ENCODE measurements around the gene SGPP1. TPM values are rescaled to one million over a fixed set of nuclear protein-coding genes. Genes with fewer than 3 reads are reported as not detected.
A peak's percentile ranks its signal among the peaks of the same experiment; 100 is the strongest.

Gene SGPP1
- 1 to 10 TPM; 2.5 to 4.5 TPM for polyA plus RNA-seq

DNA sequence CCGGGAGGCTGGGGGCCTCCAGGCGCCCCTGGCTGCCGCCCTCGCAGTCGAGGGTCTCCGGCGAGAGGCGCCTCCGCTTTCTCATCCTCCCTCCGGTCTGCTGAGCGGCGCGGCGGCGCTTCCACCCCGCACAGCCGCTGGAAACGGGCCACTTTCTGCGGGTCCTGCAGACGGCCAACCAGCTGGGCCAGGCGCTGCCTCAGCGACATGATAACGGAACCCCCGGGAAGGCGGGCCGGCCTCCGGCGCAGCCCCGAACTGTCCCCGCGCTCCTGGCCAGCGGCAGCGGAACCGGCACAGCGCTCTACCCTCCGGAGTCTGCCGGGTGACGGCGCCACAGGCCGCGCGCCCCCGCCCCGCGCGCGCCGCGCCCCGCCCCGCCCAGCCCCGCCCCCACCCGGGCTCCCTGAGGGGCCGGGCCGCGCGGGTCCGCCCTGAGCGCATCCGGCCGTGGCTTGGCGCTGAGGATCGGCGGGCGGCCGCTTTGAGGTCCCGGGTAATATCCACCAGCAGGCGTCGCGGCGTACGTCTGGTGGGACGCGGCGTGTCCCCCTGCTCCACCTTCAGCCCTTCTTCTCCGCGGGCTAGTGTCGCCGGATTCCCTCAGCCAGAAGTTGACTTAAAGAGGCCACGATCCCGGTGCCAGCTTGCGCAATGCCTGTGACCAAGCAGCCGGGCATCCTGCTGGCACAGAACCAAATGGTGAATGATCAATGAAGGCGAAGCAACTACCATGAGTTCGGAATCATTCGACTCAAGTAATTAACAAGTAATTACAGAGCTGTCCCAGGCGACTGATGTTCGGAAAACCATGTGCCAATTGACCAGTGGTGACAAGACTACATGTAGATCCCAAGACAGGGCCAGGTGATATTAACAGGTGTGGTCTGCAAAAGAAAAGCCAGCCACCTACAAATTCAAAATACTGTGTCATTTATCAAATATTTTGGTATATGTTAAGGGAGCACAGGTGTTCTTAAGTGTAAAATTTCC is at the start of gene SGPP1:
SGPP1 (minus strand) TSS at position 330 of the 993 bp plus-strand sequence; CDS start at position 209, 121 bp downstream.
- WGBS, 2 donors = 1% methylated on average over 72 to 88 of the region's 88 CpGs
- Histone ChIP-seq H3K4me1 (ENCODE audit: control insufficient read depth in 2 of 2, insufficient read depth in 2 of 2, low read length in 1 of 2) (no peaks in the 10 kb centered on the region), H3K27me3 (ENCODE audit: control insufficient read depth in 1 of 2, insufficient read depth in 2 of 2, low read length in 2 of 2) (no peaks in the 10 kb centered on the region), H3K36me3 (ENCODE audit: control insufficient read depth in 2 of 2, insufficient read depth in 2 of 2, low read length in 1 of 2) (no peaks in the 10 kb centered on the region), H3K9me3 (ENCODE audit: control insufficient read depth in 2 of 2, insufficient read depth in 1 of 2, low read depth in 1 of 2, low read length in 1 of 2) (no peaks in the 10 kb centered on the region), H3K27ac (ENCODE audit: low read depth in 2 of 2, low read length in 1 of 2) (peak within 1 kb of the TSS; percentile 81 to 85), H3K4me3 (ENCODE audit: low read depth in 1 of 2, low read length in 2 of 2) (peak within 1 kb of the TSS; percentile 85 to 97)

- H3K4me3 ChIP-seq (ENCODE audit: low read depth in 1 of 2, low read length in 2 of 2) = no peak overlapping the region
- H3K4me1 ChIP-seq (ENCODE audit: control insufficient read depth in 2 of 2, insufficient read depth in 2 of 2, low read length in 1 of 2) = no peaks in the 10 kb centered on the region
- no peak overlapping the region for H3K27ac ChIP-seq (ENCODE audit: low read depth in 2 of 2, low read length in 1 of 2)
Measured at GRCh38 chr14:63777024-63777423, 49.2 kb upstream of the SGPP1 start.

GRCh38 chr14:63773504-63773903 is 45.6 kb upstream of the SGPP1 start:
- no peak overlapping the region for H3K4me3 ChIP-seq (ENCODE audit: low read depth in 1 of 2, low read length in 2 of 2)
- no peaks in the 10 kb centered on the region for H3K4me1 ChIP-seq (ENCODE audit: control insufficient read depth in 2 of 2, insufficient read depth in 2 of 2, low read length in 1 of 2)
- WGBS, 2 donors = 42 to 46% methylated on average over 4 of the region's 4 CpGs
- H3K27ac ChIP-seq (ENCODE audit: low read depth in 2 of 2, low read length in 1 of 2) = no peak overlapping the region
- no peaks in the 10 kb centered on the region for H3K9me3 ChIP-seq (ENCODE audit: control insufficient read depth in 2 of 2, insufficient read depth in 1 of 2, low read depth in 1 of 2, low read length in 1 of 2)
- no peaks in the 10 kb centered on the region for H3K36me3 ChIP-seq (ENCODE audit: control insufficient read depth in 2 of 2, insufficient read depth in 2 of 2, low read length in 1 of 2)
- H3K27me3 ChIP-seq (ENCODE audit: control insufficient read depth in 1 of 2, insufficient read depth in 2 of 2, low read length in 2 of 2) = no peaks in the 10 kb centered on the region

More at GRCh38 chr14:63777024-63777423, 49.2 kb upstream of the SGPP1 start:
- Histone ChIP-seq H3K27me3 (ENCODE audit: control insufficient read depth in 1 of 2, insufficient read depth in 2 of 2, low read length in 2 of 2) (no peaks in the 10 kb centered on the region), H3K9me3 (ENCODE audit: control insufficient read depth in 2 of 2, insufficient read depth in 1 of 2, low read depth in 1 of 2, low read length in 1 of 2) (no peaks in the 10 kb centered on the region), H3K36me3 (ENCODE audit: control insufficient read depth in 2 of 2, insufficient read depth in 2 of 2, low read length in 1 of 2) (no peaks in the 10 kb centered on the region)

GRCh38 chr14:63770187-63770807 is 42.4 kb upstream of the SGPP1 start:
- WGBS, 2 donors = 56 to 59% methylated on average over 3 of the region's 3 CpGs

GRCh38 chr14:63766611-63767010 is 38.7 kb upstream of the SGPP1 start:
- Histone ChIP-seq H3K27ac (ENCODE audit: low read depth in 2 of 2, low read length in 1 of 2) (no peak overlapping the region), H3K9me3 (ENCODE audit: control insufficient read depth in 2 of 2, insufficient read depth in 1 of 2, low read depth in 1 of 2, low read length in 1 of 2) (no peaks in the 10 kb centered on the region), H3K4me3 (ENCODE audit: low read depth in 1 of 2, low read length in 2 of 2) (no peak overlapping the region), H3K27me3 (ENCODE audit: control insufficient read depth in 1 of 2, insufficient read depth in 2 of 2, low read length in 2 of 2) (no peaks in the 10 kb centered on the region), H3K36me3 (ENCODE audit: control insufficient read depth in 2 of 2, insufficient read depth in 2 of 2, low read length in 1 of 2) (no peaks in the 10 kb centered on the region), H3K4me1 (ENCODE audit: control insufficient read depth in 2 of 2, insufficient read depth in 2 of 2, low read length in 1 of 2) (no peaks in the 10 kb centered on the region)
- 54 to 62% methylated on average over 3 of the region's 3 CpGs for WGBS, 2 donors

More at GRCh38 chr14:63770187-63770807, 42.4 kb upstream of the SGPP1 start:
- Histone ChIP-seq H3K4me1 (ENCODE audit: control insufficient read depth in 2 of 2, insufficient read depth in 2 of 2, low read length in 1 of 2) (no peaks in the 10 kb centered on the region), H3K27ac (ENCODE audit: low read depth in 2 of 2, low read length in 1 of 2) (no peak overlapping the region), H3K9me3 (ENCODE audit: control insufficient read depth in 2 of 2, insufficient read depth in 1 of 2, low read depth in 1 of 2, low read length in 1 of 2) (no peaks in the 10 kb centered on the region), H3K4me3 (ENCODE audit: low read depth in 1 of 2, low read length in 2 of 2) (no peak overlapping the region), H3K27me3 (ENCODE audit: control insufficient read depth in 1 of 2, insufficient read depth in 2 of 2, low read length in 2 of 2) (no peaks in the 10 kb centered on the region), H3K36me3 (ENCODE audit: control insufficient read depth in 2 of 2, insufficient read depth in 2 of 2, low read length in 1 of 2) (no peaks in the 10 kb centered on the region)

DNA sequence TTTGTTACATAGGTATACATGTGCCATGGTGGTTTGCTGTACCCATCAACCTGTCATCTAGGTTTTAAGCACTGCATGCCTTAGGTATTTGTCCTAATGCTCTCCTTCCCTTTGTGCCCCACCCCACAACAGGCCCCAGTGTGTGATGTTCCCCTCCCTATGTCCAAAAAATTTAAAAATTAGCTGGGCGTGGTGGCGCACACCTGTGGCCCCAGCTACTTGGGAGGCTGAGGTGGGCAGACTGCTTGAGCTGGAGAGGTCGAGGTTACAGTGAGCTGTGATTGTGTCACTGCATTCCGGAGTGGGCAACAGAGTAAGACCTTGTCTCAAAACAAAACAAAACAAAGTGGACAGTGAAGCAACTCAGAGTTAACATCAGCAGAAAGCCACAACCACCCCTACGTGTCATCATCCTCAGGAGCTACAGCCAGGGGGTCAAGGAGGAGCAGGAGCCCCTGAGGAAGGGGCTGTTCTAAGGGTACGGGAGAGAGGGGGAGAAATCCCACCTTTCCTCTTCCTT is 36.8 kb upstream of the SGPP1 start:
- no peak overlapping the region for H3K27ac ChIP-seq (ENCODE audit: low read depth in 2 of 2, low read length in 1 of 2)
- H3K4me3 ChIP-seq (ENCODE audit: low read depth in 1 of 2, low read length in 2 of 2) = no peak overlapping the region
- H3K36me3 ChIP-seq (ENCODE audit: control insufficient read depth in 2 of 2, insufficient read depth in 2 of 2, low read length in 1 of 2) = no peaks in the 10 kb centered on the region
- no peaks in the 10 kb centered on the region for H3K27me3 ChIP-seq (ENCODE audit: control insufficient read depth in 1 of 2, insufficient read depth in 2 of 2, low read length in 2 of 2)
- WGBS, 2 donors = 92 to 93% methylated on average over 6 of the region's 6 CpGs
- H3K4me1 ChIP-seq (ENCODE audit: control insufficient read depth in 2 of 2, insufficient read depth in 2 of 2, low read length in 1 of 2) = no peaks in the 10 kb centered on the region
- H3K9me3 ChIP-seq (ENCODE audit: control insufficient read depth in 2 of 2, insufficient read depth in 1 of 2, low read depth in 1 of 2, low read length in 1 of 2) = no peaks in the 10 kb centered on the region

DNA sequence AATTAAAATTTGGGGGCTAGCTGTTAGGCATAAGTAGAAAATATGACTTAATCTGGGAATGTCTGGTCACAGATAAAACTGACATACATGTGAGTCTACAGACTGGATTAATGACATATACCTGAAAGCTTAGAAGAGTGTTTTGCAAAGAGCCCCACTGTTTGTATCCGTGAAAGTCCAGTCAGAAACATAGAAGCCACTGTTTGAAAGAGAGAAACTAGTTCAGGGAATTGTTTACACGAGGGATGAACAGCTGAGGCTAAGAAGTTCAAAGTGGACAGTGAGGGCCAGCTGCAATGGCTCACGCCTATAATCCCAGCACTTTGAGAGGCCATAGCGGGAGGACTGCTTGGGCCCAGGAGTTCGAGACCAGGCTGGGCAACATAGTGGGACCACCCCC is 36.2 kb upstream of the SGPP1 start:
- Histone ChIP-seq H3K27me3 (ENCODE audit: control insufficient read depth in 1 of 2, insufficient read depth in 2 of 2, low read length in 2 of 2) (no peaks in the 10 kb centered on the region), H3K4me1 (ENCODE audit: control insufficient read depth in 2 of 2, insufficient read depth in 2 of 2, low read length in 1 of 2) (no peaks in the 10 kb centered on the region), H3K9me3 (ENCODE audit: control insufficient read depth in 2 of 2, insufficient read depth in 1 of 2, low read depth in 1 of 2, low read length in 1 of 2) (no peaks in the 10 kb centered on the region), H3K4me3 (ENCODE audit: low read depth in 1 of 2, low read length in 2 of 2) (no peak overlapping the region), H3K36me3 (ENCODE audit: control insufficient read depth in 2 of 2, insufficient read depth in 2 of 2, low read length in 1 of 2) (no peaks in the 10 kb centered on the region), H3K27ac (ENCODE audit: low read depth in 2 of 2, low read length in 1 of 2) (no peak overlapping the region)
- 74 to 77% methylated on average over 5 of the region's 5 CpGs for WGBS, 2 donors

- H3K27ac ChIP-seq (ENCODE audit: low read depth in 2 of 2, low read length in 1 of 2) = no peak overlapping the region
- 84 to 89% methylated on average over 26 of the region's 26 CpGs for WGBS, 2 donors
- H3K27me3 ChIP-seq (ENCODE audit: control insufficient read depth in 1 of 2, insufficient read depth in 2 of 2, low read length in 2 of 2) = no peaks in the 10 kb centered on the region
- no peaks in the 10 kb centered on the region for H3K9me3 ChIP-seq (ENCODE audit: control insufficient read depth in 2 of 2, insufficient read depth in 1 of 2, low read depth in 1 of 2, low read length in 1 of 2)
- no peaks in the 10 kb centered on the region for H3K36me3 ChIP-seq (ENCODE audit: control insufficient read depth in 2 of 2, insufficient read depth in 2 of 2, low read length in 1 of 2)
- no peak overlapping the region for H3K4me3 ChIP-seq (ENCODE audit: low read depth in 1 of 2, low read length in 2 of 2)
- no peaks in the 10 kb centered on the region for H3K4me1 ChIP-seq (ENCODE audit: control insufficient read depth in 2 of 2, insufficient read depth in 2 of 2, low read length in 1 of 2)
Measured at GRCh38 chr14:63761351-63762117, 33.7 kb upstream of the SGPP1 start.

DNA sequence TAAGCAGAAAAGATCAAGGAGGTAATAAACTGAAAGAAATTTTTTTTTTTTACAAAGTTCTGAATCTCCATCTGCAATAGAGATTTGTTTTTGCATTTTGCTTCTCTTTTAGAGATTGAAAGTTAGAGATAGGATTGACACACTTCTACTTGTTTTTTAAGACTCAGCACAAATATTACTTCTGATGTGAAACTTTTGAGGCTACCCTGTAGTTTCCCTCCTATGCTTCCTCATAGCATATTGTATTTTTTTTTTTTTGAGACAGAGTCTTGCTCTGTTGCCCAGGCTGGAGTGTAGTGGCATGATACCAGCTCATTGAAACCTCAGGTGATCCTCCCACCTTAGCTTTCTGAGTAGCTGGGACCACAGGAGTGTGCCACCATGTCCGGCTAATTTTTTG is 32.1 kb upstream of the SGPP1 start:
- H3K9me3 ChIP-seq (ENCODE audit: control insufficient read depth in 2 of 2, insufficient read depth in 1 of 2, low read depth in 1 of 2, low read length in 1 of 2) = no peaks in the 10 kb centered on the region
- no peak overlapping the region for H3K4me3 ChIP-seq (ENCODE audit: low read depth in 1 of 2, low read length in 2 of 2)
- H3K4me1 ChIP-seq (ENCODE audit: control insufficient read depth in 2 of 2, insufficient read depth in 2 of 2, low read length in 1 of 2) = no peaks in the 10 kb centered on the region
- H3K27me3 ChIP-seq (ENCODE audit: control insufficient read depth in 1 of 2, insufficient read depth in 2 of 2, low read length in 2 of 2) = no peaks in the 10 kb centered on the region
- H3K36me3 ChIP-seq (ENCODE audit: control insufficient read depth in 2 of 2, insufficient read depth in 2 of 2, low read length in 1 of 2) = no peaks in the 10 kb centered on the region
- no peak overlapping the region for H3K27ac ChIP-seq (ENCODE audit: low read depth in 2 of 2, low read length in 1 of 2)
- WGBS, 2 donors = 93 to 100% methylated on average over 1 of the region's 1 CpG

All from esophagus (tissue), 2 donors.